Upper lobe of left lung (tissue), 6 donors: ENCODE measurements around the gene MXRA8. TPM values are rescaled to one million over a fixed set of nuclear protein-coding genes. Genes with fewer than 3 reads are reported as not detected.

Experiments
- ATAC-seq, 2 donors: fragments of 200-7000 bp; cut with Tn5 transposase; one replicate each; pipeline ENCODE4 v1.9.1; 2022; ENCODE audit warnings: mild to moderate bottlenecking in 2 of 2, moderate library complexity in 2 of 2; ENCODE audit not compliant: low FRiP score in 2 of 2
- DNase-seq, 2 donors: peaks; one replicate each; pipeline ENCODE4 v3.0.0-alpha.2; 2019 to 2020
- H3K27ac ChIP-seq, 4 donors: fragments of 200-600 bp; sonication (generic); one replicate each; pipeline ENCODE4 v1.5.1; 2016 to 2019
- H3K27me3 ChIP-seq, 4 donors: fragments of 200-600 bp; sonication (generic); one replicate each; pipeline ENCODE4 v1.5.1; 2017 to 2019
- H3K36me3 ChIP-seq, 4 donors: fragments of 200-600 bp; sonication (generic); one replicate each; pipeline ENCODE4 v1.5.1; 2016 to 2019
- H3K4me1 ChIP-seq, 4 donors: fragments of 200-600 bp; sonication (generic); one replicate each; pipeline ENCODE4 v1.5.1; 2018 to 2019
- H3K4me3 ChIP-seq, 4 donors: fragments of 200-600 bp; sonication (generic); one replicate each; pipeline ENCODE4 v1.5.1; 2017 to 2019; ENCODE audit warnings: mild to moderate bottlenecking in 2 of 4, moderate library complexity in 1 of 4
- H3K9me3 ChIP-seq, 4 donors: fragments of 200-600 bp; sonication (generic); one replicate each; pipeline ENCODE4 v1.5.1; 2018 to 2019
- CTCF ChIP-seq, 6 experiments: fragments of 450-650 bp in 4 of 6; fragments of 200-600 bp in 2 of 6; sonication (generic) in 2 of 6; IDR thresholded peaks; one replicate each; pipeline ENCODE4 v1.5.1; 2016 to 2019; ENCODE audit warnings: antibody characterized with exemption in 6 of 6
- EP300 ChIP-seq, 4 donors: sonication (generic); formaldehyde crosslinking; IDR thresholded peaks; one replicate each; pipeline ENCODE4 v1.5.1; 2017; ENCODE audit warnings: antibody characterized with exemption in 4 of 4, control low read depth in 2 of 4
- POLR2A ChIP-seq, 4 donors: fragments of 450-650 bp; IDR thresholded peaks; one replicate each; pipeline ENCODE4 v1.5.1; 2016 to 2017; ENCODE audit warnings: antibody characterized with exemption in 4 of 4, mild to moderate bottlenecking in 2 of 4
- POLR2AphosphoS5 ChIP-seq, 2 donors: sonication (generic); formaldehyde crosslinking; IDR thresholded peaks; one replicate each; pipeline ENCODE4 v1.5.1; 2017; ENCODE audit warnings: antibody characterized with exemption in 2 of 2
- WGBS, 2 donors: methylation state at CpG; one replicate each; pipeline ENCODE4 v1.1.5; 2017 to 2018; 5-methylcytosine and 5-hydroxymethylcytosine counted together
- total RNA-seq, 6 donors: library from RNA; depleted of rRNA in 4 of 6; stranded (reverse); fragments of >200 nt in 4 of 6; gene quantifications; one replicate each; pipeline versions ENCODE4 v1.1.0 to v1.2.1, GENCODE V29; 2016 to 2021
- donor health status: DM: no; HTN: no; CAD: no; lungs with moderate emphysema.
- donor health status: DM: no; HTN: yes; CAD: no; lungs with severe emphysema.

The MXRA8 gene, protein sequence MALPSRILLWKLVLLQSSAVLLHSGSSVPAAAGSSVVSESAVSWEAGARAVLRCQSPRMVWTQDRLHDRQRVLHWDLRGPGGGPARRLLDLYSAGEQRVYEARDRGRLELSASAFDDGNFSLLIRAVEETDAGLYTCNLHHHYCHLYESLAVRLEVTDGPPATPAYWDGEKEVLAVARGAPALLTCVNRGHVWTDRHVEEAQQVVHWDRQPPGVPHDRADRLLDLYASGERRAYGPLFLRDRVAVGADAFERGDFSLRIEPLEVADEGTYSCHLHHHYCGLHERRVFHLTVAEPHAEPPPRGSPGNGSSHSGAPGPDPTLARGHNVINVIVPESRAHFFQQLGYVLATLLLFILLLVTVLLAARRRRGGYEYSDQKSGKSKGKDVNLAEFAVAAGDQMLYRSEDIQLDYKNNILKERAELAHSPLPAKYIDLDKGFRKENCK
- total RNA-seq, result 100 to 1,000 TPM in 2 of 6 donors, 10 to 100 TPM in 4; 23.9 to 137 (median 63.4) TPM

DNA sequence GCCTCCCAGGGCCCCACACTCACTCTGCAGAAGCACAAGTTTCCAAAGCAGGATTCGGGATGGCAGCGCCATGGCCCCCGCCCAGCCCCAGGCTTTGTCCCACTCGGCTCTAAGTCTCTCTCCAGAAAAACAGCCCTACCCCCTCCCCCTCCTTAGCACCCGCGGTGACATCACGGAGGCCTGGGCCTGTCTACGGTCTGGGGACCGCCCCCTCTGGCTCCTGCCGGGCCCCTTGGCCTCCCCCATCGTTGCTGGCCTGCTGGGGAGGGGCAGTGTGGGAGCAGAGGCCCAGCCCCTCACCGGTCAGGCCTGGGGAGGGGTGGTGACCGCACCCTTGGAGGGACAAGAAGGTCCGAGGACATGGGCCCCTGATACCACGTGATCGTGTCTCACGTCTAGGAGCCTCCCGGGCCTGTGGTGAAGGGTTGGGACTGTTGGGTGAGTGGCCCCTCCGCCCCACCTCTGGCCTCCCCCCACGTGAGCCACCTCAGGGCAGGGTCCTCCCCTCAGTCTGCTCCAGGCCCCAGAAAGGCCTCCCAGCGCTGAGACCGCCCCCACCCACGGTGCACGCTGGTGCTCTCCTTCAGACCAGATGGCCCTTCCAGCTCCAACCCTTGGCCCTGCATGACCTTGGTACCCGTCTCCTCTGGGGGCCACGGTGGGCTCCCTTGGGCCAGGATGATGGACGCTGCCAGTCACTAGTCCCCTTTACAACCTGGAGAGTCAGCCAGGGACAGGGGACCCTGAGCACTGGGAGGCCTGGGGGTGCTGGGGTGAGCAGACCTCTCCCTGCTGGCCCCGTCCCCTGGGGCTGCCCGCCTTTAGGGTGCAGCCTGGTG, at the start of gene MXRA8:
TSS of gene MXRA8 (minus strand) at position 123 of the 839 bp plus-strand sequence. CDS start at position 72, 51 bp downstream.
- Histone ChIP-seq H3K27ac (peak within 1 kb of the TSS; percentile 76 to 85 (median 83)), H3K27me3 (peaks cover 2 to 44% (median 22%) of the 10 kb centered on the region in 4 donors), H3K4me1 (peaks cover 32 to 58% (median 52%) of the 10 kb centered on the region in 4 donors), H3K4me3 (peak within 1 kb of the TSS; percentile 21 to 53 (median 44)), H3K9me3 (no peaks in the 10 kb centered on the region), H3K36me3 (peaks cover 0 to 6% (median 0%) of the 10 kb centered on the region in 4 donors)
- WGBS, 2 donors, result 28 to 40% methylated on average over 12 to 26 of the region's 29 CpGs
- ATAC-seq (peak; percentile 71 to 76), DNase-seq (peak in 1 of 2 donors; percentile 89)
- TF ChIP-seq EP300 (IDR thresholded peaks at IDR 0.05), result no peak
- TF ChIP-seq POLR2AphosphoS5 (IDR thresholded peaks at IDR 0.05), result peak in 1 of 2 donors; percentile 29
- no peak for TF ChIP-seq POLR2A (IDR thresholded peaks at IDR 0.05)
- no peak for TF ChIP-seq CTCF (IDR thresholded peaks at IDR 0.05)

DNA sequence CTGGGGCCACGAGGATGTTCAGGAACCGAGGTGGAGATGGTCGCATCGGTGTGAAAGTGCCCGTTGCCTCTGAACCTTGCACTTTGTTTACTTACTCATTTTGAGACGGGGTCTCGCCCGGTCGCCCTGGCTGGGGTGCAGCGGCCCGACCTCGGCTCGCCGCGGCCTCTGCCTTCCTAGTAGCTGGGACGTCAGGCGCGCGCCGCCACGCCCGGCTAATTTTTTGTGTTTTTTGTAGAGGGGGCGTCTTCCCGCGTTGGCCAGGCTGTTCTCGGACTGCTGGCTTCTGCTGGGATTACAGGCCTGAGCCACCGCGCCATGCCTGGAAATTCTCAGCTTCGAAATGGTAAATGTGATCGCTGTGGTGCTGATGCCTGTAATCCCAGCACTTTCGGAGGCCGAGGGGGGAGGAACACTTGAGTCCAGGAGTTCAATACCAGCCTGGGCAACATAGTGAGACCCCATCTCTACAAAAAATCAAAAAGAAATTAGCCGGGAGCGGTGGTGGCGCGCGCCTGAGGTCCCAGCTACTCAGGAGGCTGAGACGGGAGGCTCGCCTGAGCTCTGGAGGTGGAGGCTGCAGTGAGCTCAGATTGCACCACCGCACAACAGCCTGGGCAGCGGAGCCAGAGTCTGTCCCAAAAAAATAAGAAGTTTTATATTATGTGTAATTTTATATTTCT, 49.4 kb upstream of the MXRA8 start:
- H3K4me3 ChIP-seq, result peak overlapping the region; percentile 82 to 97 (median 90)
- 12 to 16% methylated on average over 31 to 36 of the region's 41 CpGs for WGBS, 2 donors
- no peak for TF ChIP-seq EP300 (IDR thresholded peaks at IDR 0.05)
- TF ChIP-seq CTCF (IDR thresholded peaks at IDR 0.05), result peak in 1 of 6 experiments; percentile 15
- H3K9me3 ChIP-seq, result no peaks in the 10 kb centered on the region
- H3K27me3 ChIP-seq, result no peaks in the 10 kb centered on the region
- peak in 1 of 2 donors; percentile 33 for ATAC-seq
- peaks cover 31 to 47% (median 33%) of the 10 kb centered on the region in 4 donors for H3K4me1 ChIP-seq
- peak in 1 of 2 donors; percentile 88 for DNase-seq
- H3K27ac ChIP-seq, result peak overlapping the region; percentile 83 to 90 (median 85)
- peaks cover 12 to 34% (median 25%) of the 10 kb centered on the region in 4 donors for H3K36me3 ChIP-seq

DNA sequence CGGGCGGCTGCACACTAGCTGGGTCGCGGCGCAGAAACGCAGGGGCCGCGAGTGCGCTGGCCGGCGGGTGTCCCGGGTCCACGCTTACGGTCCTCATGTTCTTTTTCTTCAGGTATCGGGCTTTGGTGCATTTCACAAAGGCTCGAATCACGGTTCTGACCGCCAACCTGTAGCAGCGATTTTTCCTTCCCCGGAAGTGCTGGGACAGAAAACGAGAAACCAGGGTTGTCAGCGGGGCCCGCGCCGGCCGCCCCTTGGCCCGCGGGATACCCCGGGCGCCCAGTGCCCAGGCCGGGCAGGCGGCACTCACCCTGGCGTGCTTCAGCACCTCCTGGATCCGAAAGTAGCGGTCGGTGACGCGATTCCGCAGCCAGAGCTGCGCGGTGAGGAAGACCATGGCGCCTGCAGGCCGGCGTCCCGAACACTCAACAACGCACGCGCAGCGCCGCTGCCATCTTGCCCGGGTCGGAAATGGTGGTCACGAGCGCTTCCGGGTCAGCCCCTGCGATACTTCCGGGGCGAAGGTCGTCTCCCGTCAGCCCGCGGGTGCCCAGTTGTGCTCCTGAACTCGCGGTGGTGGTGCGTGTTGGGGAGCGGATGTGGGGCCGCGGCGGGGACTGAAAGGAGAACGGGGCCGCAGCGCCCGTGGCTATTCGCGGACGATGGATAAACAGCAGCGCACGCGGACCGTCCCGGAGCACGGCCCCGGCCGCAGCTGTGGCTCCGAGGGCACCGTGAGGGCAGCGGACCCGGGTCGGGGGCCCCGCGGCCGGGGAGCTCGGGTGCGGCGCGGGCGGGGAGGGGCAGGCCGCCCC, 48.7 kb upstream of the MXRA8 start, which contains the start of gene MRPL20:
TSS of gene MRPL20 (minus strand) at position 473 of the 815 bp plus-strand sequence. CDS start at position 397, 76 bp downstream.
- peak within 1 kb of the TSS; percentile 83 to 90 (median 85) for H3K27ac ChIP-seq
- no peaks in the 10 kb centered on the region for H3K9me3 ChIP-seq
- peak within 1 kb of the TSS; percentile 82 to 97 (median 90) for H3K4me3 ChIP-seq
- 1% methylated on average over 53 to 60 of the region's 98 CpGs for WGBS, 2 donors
- DNase-seq (peak; percentile 95 to 98), ATAC-seq (peak; percentile 95 to 100)
- TF ChIP-seq EP300 (IDR thresholded peaks at IDR 0.05) (peak in 1 of 4 donors; percentile 81), CTCF (IDR thresholded peaks at IDR 0.05) (peak in 2 of 6 experiments; percentile 3 to 20), POLR2AphosphoS5 (IDR thresholded peaks at IDR 0.05) (peak; percentile 98 to 99), POLR2A (IDR thresholded peaks at IDR 0.05) (peak in 3 of 4 donors; percentile 44 to 86 (median 73))
- peaks cover 31 to 47% (median 33%) of the 10 kb centered on the region in 4 donors for H3K4me1 ChIP-seq
- peaks cover 12 to 42% (median 32%) of the 10 kb centered on the region in 4 donors for H3K36me3 ChIP-seq
- no peaks in the 10 kb centered on the region for H3K27me3 ChIP-seq
